ENCODE results near the gene KDM4B. TPM values are rescaled to one million over a fixed set of nuclear protein-coding genes. Genes with fewer than 3 reads are reported as not detected.

The KDM4B gene
- total and polyA plus RNA-seq, 9 donors: 5.2 to 62.9 (median 46.4) TPM

GRCh38 chr19:5011476-5012238 is 42.7 kb downstream of the KDM4B start:
- peaks cover 13% of the 10 kb centered on the region for H3K4me1 ChIP-seq (ENCODE audit: insufficient read depth)
- H3K27me3 ChIP-seq: no peaks in the 10 kb centered on the region
- DNase-seq: no peak
- TF ChIP-seq EP300 (IDR thresholded peaks at IDR 0.05) (no peak), POLR2A (IDR thresholded peaks at IDR 0.05) (no peak), CTCF (IDR thresholded peaks at IDR 0.05) (no peak)
- no peaks in the 10 kb centered on the region for H3K9me3 ChIP-seq
- H3K27ac ChIP-seq: no peak overlapping the region
- intact Hi-C loops (cut with DNase I): no loop called here
- 74 to 82% (median 74%) methylated on average over 26 of the region's 26 CpGs for WGBS, 3 donors
- H3K36me3 ChIP-seq: no peaks in the 10 kb centered on the region
- no peak overlapping the region for H3K4me3 ChIP-seq

DNA sequence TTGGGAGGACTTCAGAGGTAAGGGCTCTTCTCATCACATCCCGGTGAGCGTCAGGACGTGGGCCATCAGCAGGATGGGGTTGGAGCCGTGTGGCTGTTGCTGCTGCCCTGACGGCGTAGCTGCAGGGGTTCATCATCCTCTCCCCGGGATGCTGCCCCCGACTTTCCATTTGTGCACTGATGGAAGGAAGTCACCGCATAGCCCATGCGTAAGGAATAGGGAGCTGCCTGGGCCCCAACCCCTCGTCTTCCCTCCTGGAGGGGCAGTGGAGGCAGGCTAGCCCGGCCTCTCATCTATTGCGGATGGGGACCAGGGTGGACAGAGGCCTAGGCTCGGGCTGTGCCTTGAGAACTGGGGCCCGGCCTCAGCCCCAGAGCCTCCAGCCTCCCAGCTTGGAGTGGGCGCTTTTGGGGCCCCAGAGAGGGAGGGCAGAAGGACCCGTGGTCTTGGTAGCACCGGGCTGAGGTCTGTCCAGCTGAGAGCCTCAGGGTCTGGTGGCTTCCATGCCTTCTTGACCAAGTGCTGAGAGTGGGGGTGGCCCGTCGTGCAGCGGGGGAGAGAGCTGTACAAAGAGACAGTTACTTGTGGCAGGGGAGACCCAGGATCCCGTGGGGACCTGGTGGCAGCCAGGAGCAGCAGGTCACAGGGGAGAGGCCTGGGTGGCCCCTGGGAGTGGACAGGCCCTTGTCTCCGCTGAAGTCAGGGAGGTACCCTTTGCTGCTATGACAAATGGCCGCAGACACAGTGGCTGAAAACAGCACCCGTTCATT is 44.0 kb downstream of the KDM4B start:
- Histone ChIP-seq H3K9me3 (no peaks in the 10 kb centered on the region), H3K27me3 (no peaks in the 10 kb centered on the region), H3K27ac (no peak overlapping the region), H3K4me1 (ENCODE audit: insufficient read depth) (peaks cover 13% of the 10 kb centered on the region), H3K36me3 (no peaks in the 10 kb centered on the region), H3K4me3 (no peak overlapping the region)
- WGBS, 3 donors: 89 to 90% (median 90%) methylated on average over 14 to 25 of the region's 25 CpGs
- no peak for TF ChIP-seq EP300 (IDR thresholded peaks at IDR 0.05)
- TF ChIP-seq POLR2A (IDR thresholded peaks at IDR 0.05): no peak
- no peak for TF ChIP-seq CTCF (IDR thresholded peaks at IDR 0.05)
- intact Hi-C loops (cut with DNase I): no loop called here
- DNase-seq: no peak

DNA sequence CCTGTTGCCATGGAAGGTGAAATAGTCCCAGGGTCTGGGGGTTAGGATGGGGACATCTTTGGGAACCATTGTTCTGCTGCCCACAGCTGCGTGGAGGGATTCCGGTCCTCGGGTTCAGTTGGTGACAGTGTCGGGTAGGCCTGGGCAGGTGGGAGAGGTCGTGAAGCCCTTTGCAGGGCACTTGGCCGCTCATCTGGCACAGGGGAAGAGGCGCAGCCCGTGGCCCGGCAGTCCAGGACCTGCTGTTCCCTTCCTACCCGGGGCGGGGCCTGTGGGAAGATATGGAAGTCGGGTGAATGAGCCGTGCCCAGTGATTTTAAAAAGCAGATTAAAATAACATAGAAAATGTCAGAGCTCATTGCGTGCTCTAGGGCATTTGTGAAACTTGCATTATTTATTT is 44.8 kb downstream of the KDM4B start:
- H3K9me3 ChIP-seq: no peaks in the 10 kb centered on the region
- no peak overlapping the region for H3K4me3 ChIP-seq
- TF ChIP-seq EP300 (IDR thresholded peaks at IDR 0.05): no peak
- TF ChIP-seq CTCF (IDR thresholded peaks at IDR 0.05): no peak
- TF ChIP-seq POLR2A (IDR thresholded peaks at IDR 0.05): no peak
- H3K27ac ChIP-seq: no peak overlapping the region
- intact Hi-C loops (cut with DNase I): no loop called here
- peaks cover 13% of the 10 kb centered on the region for H3K4me1 ChIP-seq (ENCODE audit: insufficient read depth)
- H3K27me3 ChIP-seq: no peaks in the 10 kb centered on the region
- no peak for DNase-seq
- H3K36me3 ChIP-seq: no peaks in the 10 kb centered on the region
- WGBS, 3 donors: 81 to 89% (median 83%) methylated on average over 14 of the region's 14 CpGs

- no peak for DNase-seq
- WGBS, 3 donors: 95 to 98% (median 95%) methylated on average over 13 of the region's 13 CpGs
- TF ChIP-seq EP300 (IDR thresholded peaks at IDR 0.05) (no peak), POLR2A (IDR thresholded peaks at IDR 0.05) (no peak), CTCF (IDR thresholded peaks at IDR 0.05) (no peak)
- intact Hi-C loops (cut with DNase I): loop anchor here in 1 of 4 donors (5.0 kb wide), 1 partner anchor 33 kb away; no protein-coding TSS in a partner anchor
- no peaks in the 10 kb centered on the region for H3K9me3 ChIP-seq
- no peak overlapping the region for H3K27ac ChIP-seq
- H3K27me3 ChIP-seq: no peaks in the 10 kb centered on the region
- no peaks in the 10 kb centered on the region for H3K36me3 ChIP-seq
- H3K4me3 ChIP-seq: no peak overlapping the region
- peaks cover 13% of the 10 kb centered on the region for H3K4me1 ChIP-seq (ENCODE audit: insufficient read depth)
Observed at GRCh38 chr19:5014941-5015340, 46.0 kb downstream of the KDM4B start.
